Omental fat pad (tissue), 4 donors: ENCODE data around the gene LRP8. TPM values are rescaled to one million over a fixed set of nuclear protein-coding genes. Genes with fewer than 3 reads are reported as not detected.

ENCODE experiments used
- ATAC-seq: fragments of 150-250 bp; one replicate; pipeline ENCODE4 v1.9.1; 2016; ENCODE audit warnings: mild to moderate bottlenecking, moderate library complexity; ENCODE audit not compliant: low FRiP score
- DNase-seq: peaks from one replicate; pipeline ENCODE4 v3.0.0-alpha.2; 2019; ENCODE audit warnings: low spot score
- CTCF ChIP-seq, 3 donors: fragments of 450-650 bp; IDR thresholded peaks; one replicate each; pipeline ENCODE4 v1.5.1; 2016 to 2017; ENCODE audit warnings: antibody characterized with exemption in 3 of 3, mild to moderate bottlenecking in 3 of 3, moderate library complexity in 2 of 3
- total RNA-seq, 4 donors: library from RNA; depleted of rRNA; stranded (reverse); fragments of >200 nt; gene quantifications; one replicate each; pipeline ENCODE4 v1.1.0, GENCODE V29; 2016

The LRP8 gene
- total RNA-seq: 10 to 100 TPM in 1 of 4 donors, 1 to 10 TPM in 3; 1.6 to 22.0 (median 7.4) TPM

- ATAC-seq (peak; percentile 57), DNase-seq (peak; percentile 39)
- no peak for TF ChIP-seq CTCF (IDR thresholded peaks at IDR 0.05)
These were observed at the start of gene LRP8 for GRCh38 chr1:53328009-53328461. Gene LRP8, minus strand, starts transcription at chr1:53328070. Its CDS starts 158 bp downstream, at chr1:53327912.

- DNase-seq (no peak), ATAC-seq (no peak)
- no peak for TF ChIP-seq CTCF (IDR thresholded peaks at IDR 0.05)
These were observed 49.6 kb upstream of the LRP8 start for GRCh38 chr1:53377438-53377841.

GRCh38 chr1:53376742-53377437, 49.0 kb upstream of the LRP8 start:
- ATAC-seq: no peak
- no peak for TF ChIP-seq CTCF (IDR thresholded peaks at IDR 0.05)
- no peak for DNase-seq

GRCh38 chr1:53376041-53376461, 48.2 kb upstream of the LRP8 start:
- no peak for TF ChIP-seq CTCF (IDR thresholded peaks at IDR 0.05)
- DNase-seq: no peak
- no peak for ATAC-seq

GRCh38 chr1:53375440-53375839, 47.6 kb upstream of the LRP8 start:
- ATAC-seq (no peak), DNase-seq (no peak)
- no peak for TF ChIP-seq CTCF (IDR thresholded peaks at IDR 0.05)

- ATAC-seq (no peak), DNase-seq (no peak)
- TF ChIP-seq CTCF (IDR thresholded peaks at IDR 0.05): no peak
These were observed 45.4 kb upstream of the LRP8 start for GRCh38 chr1:53373246-53373645.

- ATAC-seq (no peak), DNase-seq (no peak)
- no peak for TF ChIP-seq CTCF (IDR thresholded peaks at IDR 0.05)
These were observed 44.7 kb upstream of the LRP8 start for GRCh38 chr1:53372501-53372951.
